HepG2 (cell line): ENCODE measurements around the gene INHA. TPM values are rescaled to one million over a fixed set of nuclear protein-coding genes. Genes with fewer than 3 reads are reported as not detected.
A peak's percentile ranks its signal among the peaks of the same experiment; 100 is the strongest.

ENCODE experiments used
- ARID5B ChIP-seq: IDR thresholded peaks from 2 replicates; pipeline ENCODE4 v1.4.0; 2020; ENCODE audit warnings: mild to moderate bottlenecking, missing genetic modification reagents
- ATF1 ChIP-seq: IDR thresholded peaks from 2 replicates; pipeline ENCODE4 v1.6.1; 2016; ENCODE audit warnings: mild to moderate bottlenecking, control low read depth
- ATF4 ChIP-seq, 2 experiments: fragments of 450-650 bp in 1 of 2; sonication (generic) in 1 of 2; formaldehyde crosslinking; IDR thresholded peaks; 2 replicates each; pipeline versions ENCODE4 v1.5.0 to v1.8.0; 2020 to 2022; ENCODE audit warnings: mild to moderate bottlenecking in 1 of 2, missing genetic modification reagents in 1 of 2
- CREB1 ChIP-seq, 2 experiments: fragments of 450-650 bp in 1 of 2; IDR thresholded peaks; 2 replicates each; pipeline ENCODE4 v1.6.1; 2016 to 2017; ENCODE audit warnings: control low read depth in 1 of 2, mild to moderate bottlenecking in 1 of 2, missing compliant biosample characterization in 1 of 2, missing genetic modification characterization in 1 of 2
- EZH2 ChIP-seq: conservative IDR thresholded peaks from 2 replicates; pipeline ENCODE4 v1.6.1; 2012; ENCODE audit warnings: mild to moderate bottlenecking, low read depth, low read length, moderate library complexity
- HOXA9 ChIP-seq: sonication (generic); formaldehyde crosslinking; IDR thresholded peaks from 2 replicates; pipeline ENCODE4 v1.8.1; 2022; ENCODE audit warnings: missing genetic modification reagents, mild to moderate bottlenecking, moderate library complexity, borderline replicate concordance
- MATR3 ChIP-seq: sonication (generic); formaldehyde crosslinking; IDR thresholded peaks from 2 replicates; pipeline ENCODE4 v1.4.0; 2020; ENCODE audit warnings: missing genetic modification reagents
- MXD4 ChIP-seq: IDR thresholded peaks from 2 replicates; pipeline ENCODE4 v1.6.1; 2016; ENCODE audit warnings: mild to moderate bottlenecking, missing biosample characterization, missing genetic modification reagents
- RNF2 ChIP-seq: fragments of 450-650 bp; conservative IDR thresholded peaks from 2 replicates; pipeline ENCODE4 v1.6.1; 2016; ENCODE audit warnings: low read depth
- SMC3 ChIP-seq: IDR thresholded peaks from 2 replicates; pipeline ENCODE4 v1.6.1; 2011; ENCODE audit warnings: low read length, improper control_type of control experiment
- TEF ChIP-seq: sonication (generic); formaldehyde crosslinking; IDR thresholded peaks from 2 replicates; pipeline ENCODE4 v1.5.0; 2020; ENCODE audit warnings: missing genetic modification reagents
- ZBTB4 ChIP-seq: sonication (generic); formaldehyde crosslinking; IDR thresholded peaks from 2 replicates; pipeline ENCODE4 v1.4.0; 2020; ENCODE audit warnings: missing genetic modification reagents, mild to moderate bottlenecking, borderline replicate concordance
- ZFAT ChIP-seq: sonication (generic); formaldehyde crosslinking; conservative IDR thresholded peaks from 2 replicates; pipeline ENCODE4 v1.8.1; 2023; ENCODE audit warnings: missing genetic modification reagents, inconsistent platforms
- ZFP62 ChIP-seq: sonication (generic); formaldehyde crosslinking; IDR thresholded peaks from 2 replicates; pipeline ENCODE4 v1.4.0; 2020; ENCODE audit warnings: missing genetic modification reagents
- ZNF33B ChIP-seq: sonication (generic); formaldehyde crosslinking; IDR thresholded peaks from 2 replicates; pipeline ENCODE4 v1.5.1; 2020; ENCODE audit warnings: mild to moderate bottlenecking, missing genetic modification reagents
- ZNF367 ChIP-seq: sonication (generic); formaldehyde crosslinking; IDR thresholded peaks from 2 replicates; pipeline ENCODE4 v1.4.0; 2020; ENCODE audit warnings: missing genetic modification reagents, borderline replicate concordance
- ZNF546 ChIP-seq: sonication (generic); formaldehyde crosslinking; conservative IDR thresholded peaks from 2 replicates; pipeline ENCODE4 v1.8.1; 2023; ENCODE audit warnings: mild to moderate bottlenecking, missing genetic modification reagents
- ZNF556 ChIP-seq: sonication (generic); formaldehyde crosslinking; IDR thresholded peaks from 2 replicates; pipeline ENCODE4 v1.4.0; 2020; ENCODE audit warnings: mild to moderate bottlenecking, missing genetic modification reagents, borderline replicate concordance
- ZNF572 ChIP-seq: sonication (generic); formaldehyde crosslinking; IDR thresholded peaks from 2 replicates; pipeline ENCODE4 v1.5.1; 2020; ENCODE audit warnings: mild to moderate bottlenecking, missing genetic modification reagents
- polyA plus RNA-seq, 8 experiments: library from polyadenylated mRNA; depleted of rRNA in 3 of 8; stranded (reverse) in 7 of 8; unstranded in 1 of 8; fragments of >200 nt; fragmentation: Illumina TruSeq in 4 of 8; extraction: Trizol in 4 of 8; gene quantifications; 2 replicates each; pipeline versions ENCODE4 v1.2.1 to v1.2.3, GENCODE V29; 2011 to 2016; ENCODE audit warnings: low read depth in 4 of 8, missing spikeins in 1 of 8, mixed read lengths in 1 of 8; ENCODE audit not compliant: insufficient read depth in 1 of 8
- total RNA-seq, 5 experiments: library from RNA; depleted of rRNA; stranded (reverse); fragments of >200 nt; fragmentation: Illumina TruSeq; extraction: Trizol; gene quantifications; 2 replicates each; pipeline ENCODE4 v1.2.3, GENCODE V29; 2016; ENCODE audit warnings: low read depth in 1 of 5

The INHA gene
- total and polyA plus RNA-seq, 2 of the 13 experiments (the other 11 are each of a cell fraction or from before 2014, with no cell fraction given): 4.1 to 15.2 TPM

- peak; percentile 48; the same call in 1 of the 2 replicates for TF ChIP-seq ZNF33B (CRISPR knock-in tag)
- TF ChIP-seq ZFP62 (CRISPR knock-in tag): no peak
- no peak for TF ChIP-seq MATR3
- TF ChIP-seq ATF4 (CRISPR knock-in tag; IDR thresholded peaks at IDR 0.05): peak in 1 of 2 experiments; percentile 58; a peak in 2 of 4 replicates
- TF ChIP-seq TEF (CRISPR knock-in tag): no peak
- TF ChIP-seq ZNF546 (CRISPR knock-in tag): no peak
- TF ChIP-seq SMC3: no peak
- no peak for TF ChIP-seq CREB1 (IDR thresholded peaks at IDR 0.05)
- no peak for TF ChIP-seq CREB1 (CRISPR knock-in tag; IDR thresholded peaks at IDR 0.05)
- peak; percentile 96; the same call in 1 of the 2 replicates for TF ChIP-seq ZNF572 (CRISPR knock-in tag)
- TF ChIP-seq ARID5B (CRISPR knock-in tag): 0 out of 2 replicates have a peak, but pooled peaks have one; percentile 3
- peak; percentile 67; the same call in 1 of the 2 replicates for TF ChIP-seq HOXA9 (CRISPR knock-in tag)
- TF ChIP-seq ZBTB4 (CRISPR knock-in tag): peak; percentile 17; the same call in 1 of the 2 replicates
- no peak for TF ChIP-seq MXD4 (CRISPR knock-in tag)
- TF ChIP-seq ZFAT (CRISPR knock-in tag): no peak
- TF ChIP-seq ZNF556 (CRISPR knock-in tag): peak; percentile 6; the same call in 1 of the 2 replicates
- no peak for TF ChIP-seq EZH2
- TF ChIP-seq RNF2: no peak
- TF ChIP-seq ZNF367 (CRISPR knock-in tag): no peak
- no peak for TF ChIP-seq ATF1 (CRISPR knock-in tag)
These were observed 20.4 kb upstream of the INHA start (continued) for GRCh38 chr2:219551441-219552381.
